Activated CD4-positive, alpha-beta memory T cell treated with anti-CD3 and anti-CD28 coated beads for 36 hours (primary cell): ENCODE data around the gene BLTP3A. TPM values are rescaled to one million over a fixed set of nuclear protein-coding genes. Genes with fewer than 3 reads are reported as not detected.
"Not testable (repeated sequence)": the region's sequence is repeated elsewhere in the genome, so short reads cannot be mapped to it uniquely, and the experiment has no call there.

ENCODE experiments used
- CTCF ChIA-PET: fragments of 350-600 bp; sonication (Branson Sonifier 250); formaldehyde crosslinking; loops from one replicate; lab custom pipeline; 2021; ENCODE audit warnings: antibody characterized with exemption, inconsistent platforms; lab: Charles Lee
- POLR2A ChIA-PET: fragments of 350-600 bp; sonication (Branson Sonifier 250); formaldehyde crosslinking; loops from one replicate; lab custom pipeline; 2021; ENCODE audit warnings: antibody characterized with exemption; lab: Charles Lee
- DNase-seq: peaks from one replicate; pipeline ENCODE4 v3.0.0-alpha.2; 2020
- H3K27ac Mint-ChIP-seq: one replicate; pipeline ENCODE4 v1.8.0; 2021; ENCODE audit warnings: mixed read lengths
- H3K27me3 Mint-ChIP-seq: one replicate; pipeline ENCODE4 v1.8.0; 2021; ENCODE audit warnings: mixed read lengths
- H3K36me3 Mint-ChIP-seq: one replicate; pipeline ENCODE4 v1.8.0; 2021; ENCODE audit warnings: mixed read lengths
- H3K4me1 Mint-ChIP-seq: one replicate; pipeline ENCODE4 v1.8.0; 2021; ENCODE audit warnings: low read depth, mixed read lengths
- H3K4me3 Mint-ChIP-seq: one replicate; pipeline ENCODE4 v1.8.0; 2021; ENCODE audit warnings: mild to moderate bottlenecking, mixed read lengths
- H3K9me3 Mint-ChIP-seq: one replicate; pipeline ENCODE4 v1.8.0; 2021; ENCODE audit warnings: mixed read lengths
- intact Hi-C: fragments of 100-400 bp; cut with micrococcal nuclease; formaldehyde crosslinking; loops from one replicate; pipeline ENCODE4 v1.15.1; 2023
- total RNA-seq, 2 experiments: library from RNA; stranded (reverse); gene quantifications; one replicate each; pipeline ENCODE4 v1.2.3, GENCODE V29; 2021

Gene BLTP3A
- total RNA-seq, 2 experiments from 2014 or later: 14.1 to 14.6 TPM

GRCh38 chr6:34793877-34794276 lies 2.0 kb downstream of the BLTP3A start:
- Mint-ChIP-seq H3K36me3 (peaks cover 5% of the 10 kb centered on the region), H3K9me3 (no peaks in the 10 kb centered on the region), H3K27ac (no peak overlapping the region), H3K27me3 (no peaks in the 10 kb centered on the region), H3K4me1 (peaks cover 15% of the 10 kb centered on the region), H3K4me3 (no peak overlapping the region)
- POLR2A ChIA-PET: interaction anchor here (0.6 to 3.1 kb wide), 2 partner anchors 37 to 56 kb away, joined by 3 to 10 read pairs; partner anchors contain the start of gene SNRPC
- CTCF ChIA-PET: no interaction called here
- intact Hi-C loops: loop anchor here (2.0 kb wide), 1 partner anchor 95 kb away; the partner anchor contains the start of genes ANKS1A and TAF11
- no peak for DNase-seq

GRCh38 chr6:34795836-34796425 lies 4.0 kb downstream of the BLTP3A start:
- Mint-ChIP-seq H3K27me3 (no peaks in the 10 kb centered on the region), H3K4me3 (no peak overlapping the region), H3K36me3 (peaks cover 5% of the 10 kb centered on the region), H3K27ac (no peak overlapping the region), H3K4me1 (peaks cover 13% of the 10 kb centered on the region), H3K9me3 (no peaks in the 10 kb centered on the region)
- POLR2A ChIA-PET: no interaction called here
- CTCF ChIA-PET: no interaction called here
- intact Hi-C loops: no loop called here
- DNase-seq: no peak

DNA sequence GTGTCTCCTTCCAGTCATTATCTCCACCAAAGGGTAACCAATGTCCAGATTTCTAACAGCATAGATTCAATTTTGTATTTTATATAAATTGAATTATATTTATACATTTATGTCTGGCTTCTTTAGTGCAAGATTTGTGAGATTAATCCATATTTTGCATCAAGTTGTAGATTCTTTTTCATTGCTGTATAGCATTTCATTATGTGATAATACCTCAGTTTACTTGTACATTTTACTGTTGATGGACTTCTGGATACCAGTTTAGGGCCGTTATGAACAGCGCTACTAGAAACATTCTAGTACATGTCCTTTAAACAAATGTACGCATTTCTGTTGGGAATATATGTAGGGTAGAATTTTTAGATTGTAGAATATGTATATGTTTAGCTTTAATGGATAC lies 6.2 kb downstream of the BLTP3A start:
- no peaks in the 10 kb centered on the region for H3K27me3 Mint-ChIP-seq
- H3K4me3 Mint-ChIP-seq: no peak overlapping the region
- CTCF ChIA-PET: no interaction called here
- peaks cover 7% of the 10 kb centered on the region for H3K4me1 Mint-ChIP-seq
- no peaks in the 10 kb centered on the region for H3K36me3 Mint-ChIP-seq
- H3K9me3 Mint-ChIP-seq: no peaks in the 10 kb centered on the region
- DNase-seq: no peak
- no peak overlapping the region for H3K27ac Mint-ChIP-seq
- POLR2A ChIA-PET: no interaction called here
- intact Hi-C loops: no loop called here

- CTCF ChIA-PET: no interaction called here
- Mint-ChIP-seq H3K4me3 (no peak overlapping the region), H3K36me3 (no peaks in the 10 kb centered on the region), H3K27ac (no peak overlapping the region), H3K27me3 (no peaks in the 10 kb centered on the region), H3K9me3 (no peaks in the 10 kb centered on the region), H3K4me1 (no peaks in the 10 kb centered on the region)
- DNase-seq: no peak
- POLR2A ChIA-PET: interaction anchor here (3.2 kb wide), 1 partner anchor 8 kb away, joined by 10 read pairs; the partner anchor contains the start of gene BLTP3A
- intact Hi-C loops: no loop called here
These were observed 7.7 kb downstream of the BLTP3A start for GRCh38 chr6:34799547-34799946.

GRCh38 chr6:34804543-34804942 lies 12.7 kb downstream of the BLTP3A start:
- H3K36me3 Mint-ChIP-seq: no peaks in the 10 kb centered on the region
- H3K4me1 Mint-ChIP-seq: no peaks in the 10 kb centered on the region
- no peak overlapping the region for H3K4me3 Mint-ChIP-seq
- no peak for DNase-seq
- POLR2A ChIA-PET: interaction anchor here (1.5 kb wide), 1 partner anchor 13 kb away, joined by 4 read pairs; no protein-coding TSS in a partner anchor
- H3K9me3 Mint-ChIP-seq: no peaks in the 10 kb centered on the region
- H3K27me3 Mint-ChIP-seq: no peaks in the 10 kb centered on the region
- CTCF ChIA-PET: interaction anchor here (0.6 to 1.8 kb wide), 4 partner anchors 13 to 370 kb away, joined by 3 to 8 read pairs (median 4); partner anchors contain the start of gene BLTP3A
- H3K27ac Mint-ChIP-seq: no peak overlapping the region
- intact Hi-C loops: no loop called here

GRCh38 chr6:34805074-34805473 lies 13.2 kb downstream of the BLTP3A start:
- CTCF ChIA-PET: interaction anchor here (0.6 to 1.2 kb wide), 3 partner anchors 13 to 650 kb away, joined by 3 to 4 read pairs (median 3); partner anchors contain the start of gene BLTP3A
- DNase-seq, H3K27me3 Mint-ChIP-seq, H3K4me3 Mint-ChIP-seq, H3K9me3 Mint-ChIP-seq, POLR2A ChIA-PET, intact Hi-C loops, H3K27ac Mint-ChIP-seq, H3K4me1 Mint-ChIP-seq, H3K36me3 Mint-ChIP-seq: not testable (repeated sequence)

DNA sequence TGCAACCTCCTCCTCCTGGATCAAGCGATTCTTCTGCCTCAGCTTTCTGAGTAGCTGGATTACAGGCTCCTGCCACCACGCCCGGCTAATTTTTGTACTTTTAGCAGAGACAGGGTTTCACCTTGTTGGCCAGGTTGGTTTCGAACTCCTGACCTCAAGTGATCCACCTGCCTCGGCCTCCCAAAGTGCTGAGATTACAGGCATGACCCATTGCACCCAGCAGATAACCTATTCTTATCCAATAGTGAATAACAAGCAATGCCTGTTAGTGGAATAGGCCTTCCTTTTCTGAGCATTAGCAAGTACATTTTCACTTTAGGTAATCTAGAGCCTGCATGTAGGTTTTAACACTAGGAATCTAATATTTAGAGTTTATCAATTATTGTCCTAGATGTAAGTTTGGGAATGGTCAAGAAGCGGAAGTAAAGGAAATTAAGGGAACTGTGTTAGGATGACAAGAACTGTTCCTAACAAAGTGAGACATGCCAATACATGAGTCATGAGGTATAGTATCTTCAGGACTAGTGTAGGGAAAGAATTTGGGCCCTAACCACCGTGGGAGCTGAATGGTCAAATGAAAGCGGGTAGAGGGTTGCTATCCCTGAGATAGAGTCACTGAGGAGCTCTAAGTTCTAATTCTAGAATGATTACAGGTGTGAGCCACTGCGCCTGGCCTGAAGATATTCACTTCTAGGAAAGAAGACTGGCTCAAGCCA lies 15.0 kb downstream of the BLTP3A start:
- Mint-ChIP-seq H3K27me3 (no peaks in the 10 kb centered on the region), H3K9me3 (no peaks in the 10 kb centered on the region), H3K4me3 (no peak overlapping the region), H3K36me3 (no peaks in the 10 kb centered on the region), H3K27ac (no peak overlapping the region), H3K4me1 (peaks cover 8% of the 10 kb centered on the region)
- ChIA-PET POLR2A (interaction anchor here (1.3 kb wide), 1 partner anchor 15 kb away, joined by 4 read pairs; the partner anchor contains the start of gene BLTP3A), CTCF (no interaction called here)
- no peak for DNase-seq
- intact Hi-C loops: no loop called here

GRCh38 chr6:34808473-34808872 lies 16.6 kb downstream of the BLTP3A start:
- DNase-seq, POLR2A ChIA-PET, CTCF ChIA-PET, intact Hi-C loops, H3K27me3 Mint-ChIP-seq, H3K36me3 Mint-ChIP-seq, H3K4me3 Mint-ChIP-seq, H3K27ac Mint-ChIP-seq, H3K9me3 Mint-ChIP-seq: not testable (repeated sequence)
- peaks cover 13% of the 10 kb centered on the region for H3K4me1 Mint-ChIP-seq

DNA sequence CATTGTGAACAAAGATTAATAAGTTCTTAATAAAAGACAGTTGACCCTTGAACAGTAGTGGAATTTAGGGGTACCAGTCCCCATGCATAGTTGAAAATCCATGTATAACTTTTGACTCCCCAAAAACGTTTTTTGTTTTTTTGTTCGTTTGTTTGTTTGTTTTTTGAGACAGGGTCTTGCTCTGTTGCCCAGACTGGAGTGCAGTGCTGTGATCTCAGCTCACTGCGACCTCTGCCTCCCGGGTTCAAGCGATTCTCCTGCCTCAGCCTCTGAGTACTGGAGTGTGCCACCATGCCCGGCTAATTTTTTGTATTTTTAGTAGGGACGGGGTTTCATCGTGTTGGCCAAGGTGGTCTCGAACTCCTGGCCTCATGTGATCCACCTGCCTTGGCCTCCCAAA lies 17.5 kb downstream of the BLTP3A start:
- CTCF ChIA-PET, H3K4me3 Mint-ChIP-seq, H3K27me3 Mint-ChIP-seq, DNase-seq, intact Hi-C loops, H3K36me3 Mint-ChIP-seq, H3K27ac Mint-ChIP-seq, POLR2A ChIA-PET, H3K9me3 Mint-ChIP-seq: not testable (repeated sequence)
- H3K4me1 Mint-ChIP-seq: peaks cover 13% of the 10 kb centered on the region

DNA sequence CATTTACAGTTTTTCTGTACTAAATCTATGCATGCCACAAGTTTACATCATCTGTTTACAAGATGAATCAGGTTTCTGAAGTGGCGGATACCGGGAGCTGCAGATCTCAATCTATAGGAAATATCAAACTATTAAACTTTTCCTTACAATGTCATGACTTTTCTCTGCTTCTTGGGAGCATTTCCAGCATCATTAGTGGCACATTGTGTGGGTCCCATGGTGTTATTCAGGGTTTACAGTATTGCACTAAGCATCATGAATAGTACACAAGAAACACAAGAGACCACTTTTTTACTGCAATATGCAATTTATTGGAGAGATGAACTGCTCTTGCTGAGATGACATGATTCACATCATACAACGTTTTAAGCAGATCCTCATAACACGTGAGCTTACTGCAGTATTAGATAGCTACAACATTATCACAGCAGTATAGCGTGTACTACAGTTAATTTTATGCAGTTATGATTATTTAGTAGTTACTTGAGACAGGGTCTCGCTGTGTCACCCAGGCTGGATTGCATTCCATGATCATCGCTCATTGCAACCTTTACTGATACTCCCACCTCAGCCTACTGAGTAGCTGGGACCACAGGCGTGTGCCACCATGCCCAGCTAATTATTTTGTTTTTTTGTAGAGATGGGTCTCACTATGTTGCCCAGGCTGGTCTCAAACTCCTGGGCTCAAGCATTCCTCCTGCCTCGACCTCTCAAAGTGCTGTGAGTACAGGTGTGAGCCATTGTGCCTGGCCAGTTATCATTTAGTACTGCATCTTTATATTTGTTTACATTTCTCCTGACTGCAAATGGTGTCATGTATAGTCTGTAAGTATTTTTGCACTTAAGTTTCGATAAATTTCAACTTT lies 18.4 kb downstream of the BLTP3A start:
- intact Hi-C loops: no loop called here
- H3K27ac Mint-ChIP-seq: no peak overlapping the region
- POLR2A ChIA-PET: no interaction called here
- peaks cover 13% of the 10 kb centered on the region for H3K4me1 Mint-ChIP-seq
- no peaks in the 10 kb centered on the region for H3K36me3 Mint-ChIP-seq
- H3K27me3 Mint-ChIP-seq: no peaks in the 10 kb centered on the region
- H3K4me3 Mint-ChIP-seq: no peak overlapping the region
- no peaks in the 10 kb centered on the region for H3K9me3 Mint-ChIP-seq
- CTCF ChIA-PET: no interaction called here
- no peak for DNase-seq

- Mint-ChIP-seq H3K36me3 (no peaks in the 10 kb centered on the region), H3K9me3 (no peaks in the 10 kb centered on the region), H3K27me3 (no peaks in the 10 kb centered on the region), H3K4me3 (no peak overlapping the region), H3K27ac (no peak overlapping the region), H3K4me1 (peaks cover 15% of the 10 kb centered on the region)
- ChIA-PET POLR2A (no interaction called here), CTCF (interaction anchor here (1.3 kb wide), 1 partner anchor 19 kb away, joined by 4 read pairs; the partner anchor contains the start of gene BLTP3A)
- intact Hi-C loops: no loop called here
- DNase-seq: peak; percentile 57
These were observed 19.2 kb downstream of the BLTP3A start for GRCh38 chr6:34810936-34811632.
